ENCODE data around the gene VDR.

VDR gene

DNA sequence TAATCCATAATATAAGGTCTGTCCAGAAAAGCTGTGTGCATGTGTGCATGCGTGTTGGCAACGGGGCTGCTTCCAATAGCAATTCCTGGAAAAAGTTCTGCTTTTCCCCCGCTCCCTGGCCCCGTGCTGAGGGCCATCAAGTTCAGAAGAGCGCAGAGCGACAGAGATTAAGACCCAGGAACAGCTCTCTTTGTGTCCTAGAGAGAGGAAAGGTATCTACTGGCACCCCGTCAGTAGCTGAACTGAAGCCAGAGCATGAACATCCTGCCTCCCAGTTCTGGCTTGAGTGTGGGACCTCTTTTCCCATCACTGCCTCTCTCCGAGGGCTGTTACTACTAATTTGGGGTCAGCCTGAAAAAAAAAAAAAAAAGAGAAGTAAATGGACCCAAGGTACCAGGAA is 100.6 kb downstream of the VDR start:
- H3K9me3 Mint-ChIP-seq = no peaks in the 10 kb centered on the region
- DNase-seq (no peak), ATAC-seq (no peak)
- H3K4me3 Mint-ChIP-seq = peak overlapping the region; percentile 78 to 80
- no peaks in the 10 kb centered on the region for H3K27me3 Mint-ChIP-seq
- H3K4me1 Mint-ChIP-seq = peaks cover 100% of the 10 kb centered on the region
- H3K27ac Mint-ChIP-seq = peak overlapping the region; percentile 91 to 94

DNA sequence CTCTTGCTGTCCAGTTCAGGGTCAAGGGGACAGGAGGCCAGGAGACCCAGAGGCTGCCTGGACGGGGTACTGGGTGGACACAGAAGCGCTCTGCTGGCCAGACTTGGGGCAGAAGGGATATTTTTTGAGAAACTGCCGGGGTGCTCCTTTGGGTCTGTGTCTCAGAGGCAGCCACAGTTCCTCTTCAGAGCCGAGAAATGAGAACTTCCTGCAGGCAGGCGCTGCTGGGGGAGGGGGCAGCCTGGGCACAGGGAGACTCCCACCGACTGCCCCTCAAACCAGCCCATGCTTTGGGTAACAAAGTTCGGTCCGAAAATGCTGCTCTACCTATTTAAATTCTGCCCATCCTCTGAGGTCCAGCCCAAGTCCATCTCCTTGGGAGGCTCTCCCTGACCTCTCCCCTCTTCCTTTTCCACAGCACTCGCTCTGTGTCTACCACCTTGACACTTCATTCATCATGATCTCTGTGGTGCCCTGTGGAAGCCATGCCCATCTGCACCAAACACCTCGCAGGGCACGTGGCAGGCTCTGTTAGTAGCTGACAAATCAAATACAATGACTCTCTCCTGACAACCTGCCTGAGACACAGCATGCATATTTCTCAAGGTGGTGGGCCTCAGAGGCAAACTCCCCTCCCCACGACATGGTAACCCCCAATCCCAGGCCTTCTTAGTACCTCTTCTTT is 101.5 kb downstream of the VDR start:
- no peaks in the 10 kb centered on the region for H3K9me3 Mint-ChIP-seq
- H3K4me1 Mint-ChIP-seq = peaks cover 100% of the 10 kb centered on the region
- ATAC-seq (no peak), DNase-seq (no peak)
- no peaks in the 10 kb centered on the region for H3K27me3 Mint-ChIP-seq
- H3K27ac Mint-ChIP-seq = peak overlapping the region; percentile 89 to 93
- peak overlapping the region; percentile 78 to 80 for H3K4me3 Mint-ChIP-seq

DNA sequence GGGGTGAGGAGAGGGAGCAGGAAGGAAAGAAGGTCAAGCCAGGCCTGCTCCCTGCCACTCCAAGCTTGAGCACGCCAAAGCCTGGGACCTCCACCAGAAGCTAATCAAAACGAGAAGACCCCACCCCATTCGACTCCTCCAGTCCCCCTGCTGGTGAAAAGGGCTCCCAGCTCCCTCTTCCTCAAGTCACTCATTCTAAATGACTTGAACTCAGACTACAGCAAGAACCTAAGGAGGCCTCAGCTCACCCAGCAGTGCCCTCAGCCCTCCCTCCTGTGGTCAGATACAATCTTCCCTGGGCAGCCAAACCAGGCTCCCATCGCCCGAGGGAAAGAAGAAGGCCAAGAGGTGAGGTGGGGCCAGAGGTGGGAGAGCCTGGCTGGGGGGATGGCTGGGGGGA is 102.5 kb downstream of the VDR start:
- peak overlapping the region; percentile 90 to 93 for H3K27ac Mint-ChIP-seq
- H3K27me3 Mint-ChIP-seq = no peaks in the 10 kb centered on the region
- no peaks in the 10 kb centered on the region for H3K9me3 Mint-ChIP-seq
- peak overlapping the region; percentile 78 to 80 for H3K4me3 Mint-ChIP-seq
- peaks cover 100% of the 10 kb centered on the region for H3K4me1 Mint-ChIP-seq
- no peak for DNase-seq
- no peak for ATAC-seq

DNA sequence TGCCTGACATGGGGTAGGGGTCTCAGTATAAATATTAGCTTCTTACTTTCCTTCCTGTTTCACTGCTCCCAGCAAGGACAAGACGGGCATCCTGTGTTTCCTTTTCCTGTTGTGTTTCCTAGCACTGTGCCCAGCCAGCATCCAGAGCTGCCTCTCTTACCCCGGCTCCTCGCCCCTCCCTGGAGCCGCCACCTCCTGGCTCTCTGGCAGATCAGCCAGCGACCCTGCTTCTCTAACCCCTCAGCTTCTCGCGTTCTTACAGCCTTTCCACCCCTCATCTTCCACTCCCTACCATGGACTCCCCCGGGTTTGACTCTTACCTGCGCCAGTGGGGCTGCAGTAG is 102.9 kb downstream of the VDR start:
- DNase-seq (no peak), ATAC-seq (no peak)
- H3K27me3 Mint-ChIP-seq = no peaks in the 10 kb centered on the region
- no peaks in the 10 kb centered on the region for H3K9me3 Mint-ChIP-seq
- peaks cover 96% of the 10 kb centered on the region for H3K4me1 Mint-ChIP-seq
- H3K27ac Mint-ChIP-seq = peak overlapping the region; percentile 43 to 90
- peak overlapping the region; percentile 78 to 80 for H3K4me3 Mint-ChIP-seq

DNA sequence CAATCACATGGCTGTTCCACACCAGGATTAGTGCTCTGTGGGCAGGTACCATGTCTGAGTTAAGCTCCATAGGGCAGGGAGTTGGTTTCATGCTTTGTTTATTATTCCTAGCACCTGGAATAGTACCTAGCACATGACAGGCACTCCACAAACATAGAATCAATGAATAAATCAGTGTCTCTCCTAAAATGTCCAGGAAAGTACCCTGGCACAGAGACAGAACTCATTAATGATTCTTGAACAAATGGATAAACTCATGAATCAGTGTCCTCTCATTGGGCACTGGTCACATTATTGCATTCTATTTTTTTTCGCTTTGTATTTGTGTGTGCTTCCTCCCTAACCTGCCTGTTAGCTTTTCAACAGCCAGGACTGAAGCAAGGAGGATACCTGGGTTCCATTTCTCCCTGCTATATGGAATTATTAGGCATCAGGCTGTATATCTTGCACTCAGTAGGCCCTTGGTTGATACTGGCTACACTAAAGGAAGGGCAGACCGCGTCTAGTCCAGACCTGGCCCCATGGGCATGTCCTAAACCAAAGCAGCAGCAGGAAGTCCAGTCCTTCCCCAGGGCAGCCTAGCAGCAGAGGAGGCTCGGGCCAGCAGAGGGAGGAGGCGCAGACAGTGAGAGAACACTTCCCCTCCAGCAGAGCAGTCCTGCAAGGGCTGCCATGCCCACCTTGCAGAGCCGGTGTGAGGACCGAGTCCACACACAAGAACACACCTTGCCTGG is 103.5 kb downstream of the VDR start:
- Mint-ChIP-seq H3K4me1 (peaks cover 91% of the 10 kb centered on the region), H3K27ac (peak overlapping the region; percentile 87 to 96), H3K9me3 (no peaks in the 10 kb centered on the region), H3K27me3 (no peaks in the 10 kb centered on the region), H3K4me3 (peak overlapping the region in 1 of 2 donors; percentile 78)
- DNase-seq (no peak), ATAC-seq (no peak)

DNA sequence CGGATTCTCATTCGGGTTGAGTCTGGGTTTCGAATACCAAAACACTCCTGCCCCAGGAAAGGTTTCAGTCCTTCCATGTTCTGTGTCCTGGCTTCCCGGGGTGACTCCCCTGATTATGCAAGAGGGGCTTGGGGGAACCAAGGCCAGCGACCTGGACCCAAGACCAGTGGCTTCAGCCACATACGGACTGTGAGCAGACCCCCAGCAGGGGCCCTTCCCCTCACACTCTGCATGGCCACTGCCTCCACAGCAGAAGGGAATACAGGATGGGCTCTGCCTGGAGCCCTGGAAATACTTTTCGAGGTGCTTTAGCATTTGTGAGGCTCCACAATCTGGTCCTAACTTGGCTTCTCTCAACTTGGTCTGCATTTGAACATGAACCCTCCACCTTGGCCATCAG is 104.2 kb downstream of the VDR start:
- Mint-ChIP-seq H3K4me1 (peaks cover 83% of the 10 kb centered on the region), H3K27ac (peak overlapping the region in 1 of 2 donors; percentile 96), H3K27me3 (no peaks in the 10 kb centered on the region), H3K4me3 (no peak overlapping the region), H3K9me3 (no peaks in the 10 kb centered on the region)
- ATAC-seq (no peak), DNase-seq (no peak)

DNA sequence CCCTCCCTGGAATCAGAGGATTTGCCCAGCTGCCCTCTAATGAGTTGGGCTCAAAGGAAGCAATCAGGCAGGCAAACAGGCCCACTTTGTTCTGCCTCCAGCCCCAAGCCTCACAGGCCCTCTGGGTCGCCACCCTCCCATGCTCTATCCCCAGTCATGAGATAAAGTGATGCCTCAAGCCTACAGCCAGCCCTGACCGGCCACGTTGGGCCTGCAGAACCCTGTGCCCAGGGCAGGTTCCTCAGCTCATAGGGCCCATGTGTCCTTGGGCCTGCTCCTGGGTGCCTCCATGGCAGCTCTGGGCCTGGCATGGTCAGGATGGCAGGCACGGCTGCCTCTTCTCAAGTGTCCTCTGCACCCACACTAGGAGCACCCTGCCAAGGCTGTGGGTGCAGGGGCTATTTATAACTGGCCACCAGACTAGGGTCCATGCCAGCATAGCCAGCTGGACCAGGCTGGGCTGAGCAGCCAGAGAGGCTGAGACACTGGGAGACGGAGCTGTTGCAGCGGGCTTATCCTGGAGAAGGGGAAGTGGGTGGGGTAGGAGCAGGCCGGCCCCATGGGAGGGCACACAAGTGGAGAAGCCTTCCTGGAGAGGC is 105.3 kb downstream of the VDR start:
- H3K4me1 Mint-ChIP-seq = peaks cover 72% of the 10 kb centered on the region
- DNase-seq (no peak), ATAC-seq (no peak)
- peak overlapping the region; percentile 72 to 91 for H3K27ac Mint-ChIP-seq
- H3K4me3 Mint-ChIP-seq = no peak overlapping the region
- no peaks in the 10 kb centered on the region for H3K9me3 Mint-ChIP-seq
- no peaks in the 10 kb centered on the region for H3K27me3 Mint-ChIP-seq

DNA sequence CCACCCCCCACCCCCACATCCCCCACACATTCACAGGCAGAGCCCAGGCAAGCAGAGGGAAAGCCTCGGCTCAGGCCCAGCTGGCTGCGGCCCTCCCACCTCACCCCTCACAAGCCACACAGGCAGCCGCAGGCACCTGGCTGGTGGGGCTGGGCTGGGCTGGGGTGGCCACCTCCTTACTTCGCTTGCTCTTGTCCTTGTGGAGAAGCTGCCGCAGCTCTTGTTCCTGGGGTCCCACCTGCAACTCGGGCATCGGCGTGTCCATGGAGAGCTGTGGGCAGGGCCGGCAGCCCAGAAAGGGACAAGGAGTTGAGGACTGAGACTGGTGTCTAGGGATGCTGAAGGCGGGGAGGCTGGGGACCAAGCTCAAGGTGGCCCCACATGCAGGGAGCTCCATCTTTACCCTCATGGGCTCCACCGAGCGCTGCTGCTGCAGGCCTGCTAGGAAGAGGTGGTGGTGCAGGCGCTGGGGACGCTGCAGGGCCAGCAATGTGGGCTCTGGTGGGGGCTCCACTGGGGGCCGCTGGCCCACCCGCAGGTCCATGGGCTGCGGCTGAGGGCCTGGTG is 106.3 kb downstream of the VDR start:
- peak; percentile 1 for ATAC-seq
- no peak for DNase-seq
- Mint-ChIP-seq H3K9me3 (no peaks in the 10 kb centered on the region), H3K27ac (peak overlapping the region; percentile 62 to 93), H3K4me3 (peak overlapping the region in 1 of 2 donors; percentile 16), H3K4me1 (peaks cover 62% of the 10 kb centered on the region), H3K27me3 (no peaks in the 10 kb centered on the region)

DNA sequence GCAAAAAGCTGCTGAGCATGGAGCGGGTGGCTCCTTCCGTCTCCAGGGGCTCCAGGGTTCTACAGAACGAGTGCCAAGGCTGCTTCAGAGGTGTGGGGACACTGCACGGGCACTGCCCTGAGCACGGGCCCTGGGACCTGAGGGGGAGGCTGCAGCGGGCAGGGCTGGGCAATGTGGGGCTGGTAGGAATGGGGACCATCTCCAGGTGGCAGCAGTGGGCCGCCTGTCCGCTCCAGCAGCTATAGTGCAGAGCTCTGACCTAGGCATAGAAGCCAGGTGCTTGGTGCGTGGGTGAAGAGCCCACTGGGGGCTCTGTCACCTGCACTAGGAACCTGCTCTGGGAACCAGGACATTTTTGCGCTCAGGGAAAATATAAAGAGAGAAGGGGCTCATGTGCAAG is 107.4 kb downstream of the VDR start:
- H3K27me3 Mint-ChIP-seq = no peaks in the 10 kb centered on the region
- DNase-seq (peak; percentile 37 to 47), ATAC-seq (peak; percentile 73)
- H3K27ac Mint-ChIP-seq = peak overlapping the region; percentile 49 to 96
- H3K4me3 Mint-ChIP-seq = peak overlapping the region in 1 of 2 donors; percentile 52
- H3K9me3 Mint-ChIP-seq = no peaks in the 10 kb centered on the region
- H3K4me1 Mint-ChIP-seq = peaks cover 52% of the 10 kb centered on the region

DNA sequence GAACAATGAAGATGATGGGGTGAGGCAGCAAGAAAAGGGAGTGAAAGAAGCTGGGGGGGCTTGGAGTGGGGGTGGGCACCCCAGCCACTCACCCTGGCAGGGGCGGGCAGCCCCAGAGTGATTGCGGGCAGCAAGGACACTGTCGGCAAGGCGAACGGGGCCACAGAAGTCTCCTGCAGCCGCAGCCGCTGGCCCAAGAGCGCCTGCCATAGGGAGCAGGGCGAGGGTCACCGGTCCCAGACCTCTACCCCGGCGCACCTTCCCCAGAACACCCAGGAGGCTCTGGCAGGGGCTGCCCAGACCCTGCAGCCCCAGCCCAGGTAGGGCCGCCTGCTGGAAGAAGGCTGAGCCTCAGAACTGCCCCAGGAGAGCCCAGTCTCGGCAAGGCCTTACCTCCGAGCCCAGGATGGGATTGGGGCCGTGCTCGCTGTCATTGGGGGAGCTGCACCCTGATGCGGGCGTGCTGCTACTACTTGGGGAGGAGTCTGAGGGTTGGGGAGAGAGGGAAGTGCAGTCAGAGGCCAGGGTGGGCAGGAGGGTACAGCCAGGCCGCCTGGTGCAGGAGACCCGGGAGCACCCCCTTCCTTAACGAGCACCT is 108.9 kb downstream of the VDR start:
- H3K27ac Mint-ChIP-seq = no peak overlapping the region
- DNase-seq = no peak
- H3K27me3 Mint-ChIP-seq = no peaks in the 10 kb centered on the region
- H3K9me3 Mint-ChIP-seq = no peaks in the 10 kb centered on the region
- H3K4me3 Mint-ChIP-seq = no peak overlapping the region
- no peak for ATAC-seq
- H3K4me1 Mint-ChIP-seq = peaks cover 40% of the 10 kb centered on the region

DNA sequence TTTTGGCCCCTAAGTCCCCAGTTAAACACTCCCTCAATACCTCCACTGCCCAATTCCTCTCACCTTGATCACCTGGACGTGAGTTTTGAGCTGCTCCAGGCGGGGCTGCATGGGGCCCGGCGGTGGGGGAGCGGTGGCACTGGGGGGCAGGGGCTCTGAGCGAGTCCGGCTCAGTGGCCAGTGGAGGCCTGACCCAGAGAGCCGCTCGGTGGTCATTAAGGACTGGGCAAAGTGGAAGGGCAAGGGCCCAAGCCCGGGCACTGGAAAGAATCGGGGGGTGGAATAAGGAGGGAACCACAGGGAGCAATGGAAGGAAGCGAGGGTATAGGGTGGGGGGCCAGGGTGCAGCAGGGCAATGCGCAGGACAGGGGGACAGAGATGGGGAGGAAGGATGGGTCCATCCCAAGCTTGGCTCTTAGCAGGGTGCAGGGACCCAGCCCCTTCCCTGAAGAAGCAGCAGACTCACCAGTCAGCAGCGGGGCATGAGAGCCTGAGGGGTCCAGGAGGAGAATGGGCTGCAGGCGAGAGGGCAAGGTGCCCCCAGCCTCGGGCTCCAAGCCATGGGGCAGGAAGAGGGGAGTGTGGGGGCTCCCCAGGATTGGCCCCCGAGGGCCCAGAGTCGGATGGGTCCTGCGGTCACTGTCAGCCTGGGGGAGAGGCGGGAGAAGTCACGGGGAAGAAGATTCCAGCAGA is 109.5 kb downstream of the VDR start:
- ATAC-seq (no peak), DNase-seq (no peak)
- Mint-ChIP-seq H3K27me3 (no peaks in the 10 kb centered on the region), H3K4me3 (no peak overlapping the region), H3K9me3 (no peaks in the 10 kb centered on the region), H3K27ac (peak overlapping the region in 1 of 2 donors; percentile 38), H3K4me1 (peaks cover 40% of the 10 kb centered on the region)

DNA sequence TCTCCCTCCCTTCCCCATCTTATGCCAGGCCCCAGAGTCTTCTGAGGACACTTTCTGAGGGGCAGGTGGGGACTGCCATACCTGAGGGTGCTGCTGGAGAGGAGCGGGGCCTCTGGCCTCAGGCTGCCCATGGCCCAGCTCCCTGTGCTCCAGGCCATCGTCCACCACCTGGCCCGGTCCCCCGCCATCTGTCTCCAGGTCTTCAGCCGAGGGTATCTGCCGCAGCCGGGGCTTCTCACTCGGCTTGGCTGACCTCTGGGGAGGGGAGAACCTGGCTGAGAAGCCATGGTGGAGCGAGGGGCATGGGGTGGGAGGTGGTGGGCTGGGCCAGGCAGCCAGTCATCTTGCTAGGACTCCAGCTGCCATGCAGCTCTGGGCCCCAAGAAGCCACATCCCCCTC is 110.1 kb downstream of the VDR start:
- ATAC-seq (no peak), DNase-seq (no peak)
- Mint-ChIP-seq H3K9me3 (no peaks in the 10 kb centered on the region), H3K27ac (peak overlapping the region in 1 of 2 donors; percentile 76), H3K27me3 (no peaks in the 10 kb centered on the region), H3K4me1 (peaks cover 38% of the 10 kb centered on the region), H3K4me3 (no peak overlapping the region)

DNA sequence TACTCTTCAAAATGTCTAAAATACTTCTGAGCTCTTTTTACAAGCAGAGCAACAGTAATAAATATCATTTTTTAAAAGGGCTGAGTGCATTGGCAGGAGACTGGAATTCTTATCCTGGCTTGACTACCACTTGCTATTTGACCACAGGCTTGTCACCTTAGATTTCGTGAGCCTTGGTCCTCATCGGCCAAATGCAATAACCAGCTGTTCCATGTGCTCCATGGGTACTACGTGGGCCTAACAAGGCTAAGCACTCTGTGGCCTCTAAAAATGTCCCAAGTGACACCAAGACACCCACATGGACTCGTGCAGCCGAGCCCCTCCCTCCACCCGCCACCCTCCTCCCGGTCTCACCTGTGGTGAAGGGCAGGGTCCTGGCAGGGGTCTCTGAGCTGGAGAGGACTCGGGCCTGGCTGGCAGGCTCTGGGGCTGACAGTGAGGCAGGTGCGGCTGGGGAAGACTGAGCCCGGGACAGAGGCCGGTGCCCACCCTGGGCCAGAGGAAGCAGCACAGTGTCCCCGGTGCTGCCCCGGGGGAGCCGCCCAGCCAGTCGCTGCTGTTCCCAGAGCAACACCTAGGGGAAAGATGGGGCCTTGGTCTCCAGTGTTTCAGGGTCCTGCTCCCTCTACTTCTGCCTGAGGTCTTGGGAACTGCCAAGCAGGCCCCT is 111.6 kb downstream of the VDR start:
- no peak for DNase-seq
- Mint-ChIP-seq H3K27ac (peak overlapping the region in 1 of 2 donors; percentile 71), H3K9me3 (no peaks in the 10 kb centered on the region), H3K4me3 (no peak overlapping the region), H3K27me3 (no peaks in the 10 kb centered on the region), H3K4me1 (peaks cover 38% of the 10 kb centered on the region)
- ATAC-seq = no peak

DNA sequence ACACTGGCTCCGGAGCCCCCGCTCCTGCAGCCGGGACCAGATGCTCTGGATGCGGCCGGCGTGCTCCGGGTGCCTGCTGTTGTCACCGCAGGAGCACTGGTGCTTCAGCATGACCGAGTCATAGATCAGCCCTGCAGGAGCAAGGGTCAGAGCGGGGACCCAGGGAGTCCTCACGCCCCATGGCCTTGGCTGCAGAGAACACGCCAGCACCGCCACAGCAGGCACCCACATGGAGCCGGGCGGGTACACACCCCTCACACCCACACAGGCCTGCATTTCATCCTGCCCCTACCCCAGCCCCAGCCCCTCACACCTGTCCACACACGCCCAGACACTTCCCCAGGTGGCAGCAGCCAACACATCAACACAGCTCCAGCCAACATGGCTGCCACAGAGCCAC is 112.9 kb downstream of the VDR start:
- H3K27ac Mint-ChIP-seq = peak overlapping the region; percentile 83 to 84
- ATAC-seq = peak; percentile 12
- H3K9me3 Mint-ChIP-seq = no peaks in the 10 kb centered on the region
- no peak for DNase-seq
- peaks cover 42% of the 10 kb centered on the region for H3K4me1 Mint-ChIP-seq
- H3K27me3 Mint-ChIP-seq = no peaks in the 10 kb centered on the region
- no peak overlapping the region for H3K4me3 Mint-ChIP-seq

Data from stimulated activated naive CD8-positive, alpha-beta T cell treated with anti-CD3 and anti-CD28 coated beads, Interleukin-15, amount 100 ng/mL, for 72 hours (primary cell).